ENCODE data around the gene MFAP1. TPM values are rescaled to one million over a fixed set of nuclear protein-coding genes. Genes with fewer than 3 reads are reported as not detected.
"Not testable (repeated sequence)": the region's sequence is repeated elsewhere in the genome, so short reads cannot be mapped to it uniquely, and the experiment has no call there.

The MFAP1 gene
- polyA plus RNA-seq, 1 donor from 2014 or later, result 37.7 TPM

DNA sequence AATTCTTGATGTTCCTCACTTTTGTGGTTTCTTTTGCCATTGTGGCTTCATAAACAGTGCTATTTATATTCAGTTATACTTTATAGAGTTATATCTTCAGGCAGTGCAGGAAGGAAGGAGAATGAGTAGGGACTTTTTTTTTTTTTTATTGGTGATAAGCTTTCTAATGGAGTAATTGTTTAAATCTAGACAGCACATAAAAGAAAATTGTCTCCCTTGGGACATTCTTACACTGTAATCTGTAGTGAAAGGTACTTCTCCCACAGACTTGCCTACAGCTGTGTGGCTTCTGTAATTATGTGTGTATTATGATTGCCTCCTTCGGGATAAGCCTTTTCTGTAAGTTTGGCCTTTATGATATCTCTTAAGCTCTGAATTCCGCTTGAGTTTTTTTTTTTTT lies 43.9 kb upstream of the MFAP1 start:
- Histone ChIP-seq H3K27ac (ENCODE audit: low read length) (no peak overlapping the region), H3K4me2 (ENCODE audit: low read length) (no peak overlapping the region)
- no peak for TF ChIP-seq MXI1 (conservative IDR thresholded peaks at IDR 0.05; ENCODE audit: poor library complexity, severe bottlenecking)
- no peak for TF ChIP-seq POLR2AphosphoS5 (IDR thresholded peaks at IDR 0.05)
- TF ChIP-seq, protein P1, sequence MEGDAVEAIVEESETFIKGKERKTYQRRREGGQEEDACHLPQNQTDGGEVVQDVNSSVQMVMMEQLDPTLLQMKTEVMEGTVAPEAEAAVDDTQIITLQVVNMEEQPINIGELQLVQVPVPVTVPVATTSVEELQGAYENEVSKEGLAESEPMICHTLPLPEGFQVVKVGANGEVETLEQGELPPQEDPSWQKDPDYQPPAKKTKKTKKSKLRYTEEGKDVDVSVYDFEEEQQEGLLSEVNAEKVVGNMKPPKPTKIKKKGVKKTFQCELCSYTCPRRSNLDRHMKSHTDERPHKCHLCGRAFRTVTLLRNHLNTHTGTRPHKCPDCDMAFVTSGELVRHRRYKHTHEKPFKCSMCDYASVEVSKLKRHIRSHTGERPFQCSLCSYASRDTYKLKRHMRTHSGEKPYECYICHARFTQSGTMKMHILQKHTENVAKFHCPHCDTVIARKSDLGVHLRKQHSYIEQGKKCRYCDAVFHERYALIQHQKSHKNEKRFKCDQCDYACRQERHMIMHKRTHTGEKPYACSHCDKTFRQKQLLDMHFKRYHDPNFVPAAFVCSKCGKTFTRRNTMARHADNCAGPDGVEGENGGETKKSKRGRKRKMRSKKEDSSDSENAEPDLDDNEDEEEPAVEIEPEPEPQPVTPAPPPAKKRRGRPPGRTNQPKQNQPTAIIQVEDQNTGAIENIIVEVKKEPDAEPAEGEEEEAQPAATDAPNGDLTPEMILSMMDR (IDR thresholded peaks at IDR 0.05; ENCODE audit: poor library complexity, severe bottlenecking), result no peak
- TF ChIP-seq, protein P2, sequence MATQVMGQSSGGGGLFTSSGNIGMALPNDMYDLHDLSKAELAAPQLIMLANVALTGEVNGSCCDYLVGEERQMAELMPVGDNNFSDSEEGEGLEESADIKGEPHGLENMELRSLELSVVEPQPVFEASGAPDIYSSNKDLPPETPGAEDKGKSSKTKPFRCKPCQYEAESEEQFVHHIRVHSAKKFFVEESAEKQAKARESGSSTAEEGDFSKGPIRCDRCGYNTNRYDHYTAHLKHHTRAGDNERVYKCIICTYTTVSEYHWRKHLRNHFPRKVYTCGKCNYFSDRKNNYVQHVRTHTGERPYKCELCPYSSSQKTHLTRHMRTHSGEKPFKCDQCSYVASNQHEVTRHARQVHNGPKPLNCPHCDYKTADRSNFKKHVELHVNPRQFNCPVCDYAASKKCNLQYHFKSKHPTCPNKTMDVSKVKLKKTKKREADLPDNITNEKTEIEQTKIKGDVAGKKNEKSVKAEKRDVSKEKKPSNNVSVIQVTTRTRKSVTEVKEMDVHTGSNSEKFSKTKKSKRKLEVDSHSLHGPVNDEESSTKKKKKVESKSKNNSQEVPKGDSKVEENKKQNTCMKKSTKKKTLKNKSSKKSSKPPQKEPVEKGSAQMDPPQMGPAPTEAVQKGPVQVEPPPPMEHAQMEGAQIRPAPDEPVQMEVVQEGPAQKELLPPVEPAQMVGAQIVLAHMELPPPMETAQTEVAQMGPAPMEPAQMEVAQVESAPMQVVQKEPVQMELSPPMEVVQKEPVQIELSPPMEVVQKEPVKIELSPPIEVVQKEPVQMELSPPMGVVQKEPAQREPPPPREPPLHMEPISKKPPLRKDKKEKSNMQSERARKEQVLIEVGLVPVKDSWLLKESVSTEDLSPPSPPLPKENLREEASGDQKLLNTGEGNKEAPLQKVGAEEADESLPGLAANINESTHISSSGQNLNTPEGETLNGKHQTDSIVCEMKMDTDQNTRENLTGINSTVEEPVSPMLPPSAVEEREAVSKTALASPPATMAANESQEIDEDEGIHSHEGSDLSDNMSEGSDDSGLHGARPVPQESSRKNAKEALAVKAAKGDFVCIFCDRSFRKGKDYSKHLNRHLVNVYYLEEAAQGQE (IDR thresholded peaks at IDR 0.05; ENCODE audit: borderline replicate concordance), result no peak
- no peak for TF ChIP-seq EZH2 (IDR thresholded peaks at IDR 0.05; ENCODE audit: borderline replicate concordance, insufficient read depth, low read length, poor library complexity, severe bottlenecking)
- no peak for TF ChIP-seq RAD21 (conservative IDR thresholded peaks at IDR 0.05)
- TF ChIP-seq TAF1 (IDR thresholded peaks at IDR 0.05; ENCODE audit: low read depth), result no peak
- TF ChIP-seq SMC3 (conservative IDR thresholded peaks at IDR 0.05; ENCODE audit: poor library complexity), result no peak
- no peak for TF ChIP-seq EP300 (conservative IDR thresholded peaks at IDR 0.05; ENCODE audit: poor library complexity, severe bottlenecking)

DNA sequence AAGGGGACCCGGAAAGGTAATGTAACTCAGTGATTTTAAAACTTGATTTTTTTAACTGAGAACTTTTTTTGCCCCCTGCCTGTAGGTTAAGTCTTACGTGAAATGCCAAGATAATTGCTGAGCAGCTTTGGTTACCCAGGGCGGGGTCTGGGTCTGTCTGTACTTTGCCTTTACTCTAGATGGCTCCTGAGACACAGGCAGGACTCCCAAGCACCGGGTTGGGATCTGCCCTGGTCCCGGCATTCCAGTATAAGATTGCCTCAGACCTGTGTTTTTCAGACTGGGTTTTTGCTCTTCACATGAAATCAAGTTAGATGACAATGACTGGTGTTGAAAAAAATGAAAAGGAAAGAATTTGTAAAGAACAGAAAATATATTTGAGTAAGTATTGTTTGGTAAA lies 42.6 kb upstream of the MFAP1 start:
- Histone ChIP-seq H3K27ac (ENCODE audit: low read length) (no peak overlapping the region), H3K4me3 (ENCODE audit: low read length) (no peak overlapping the region), H2AFZ (ENCODE audit: low read depth, low read length) (no peak overlapping the region), H3F3A (ENCODE audit: insufficient read depth, low read length, poor library complexity, severe bottlenecking) (no peaks in the 10 kb centered on the region), H3K9ac (ENCODE audit: low read length) (no peak overlapping the region), H3K36me3 (ENCODE audit: insufficient read depth, low read length) (no peaks in the 10 kb centered on the region), H3K9me2 (ENCODE audit: insufficient read depth, low read length) (no peaks in the 10 kb centered on the region), H3K9me3 (ENCODE audit: low read length) (no peaks in the 10 kb centered on the region), H3K27me3 (ENCODE audit: insufficient read depth, low read depth, low read length) (no peaks in the 10 kb centered on the region), H3K79me2 (replicated peaks; ENCODE audit: insufficient read depth, low read length) (no peaks in the 10 kb centered on the region), H4K20me1 (ENCODE audit: insufficient read depth) (no peaks in the 10 kb centered on the region), H3K4me2 (ENCODE audit: low read length) (no peak overlapping the region)
- TF ChIP-seq MXI1 (conservative IDR thresholded peaks at IDR 0.05; ENCODE audit: poor library complexity, severe bottlenecking), result no peak
- TF ChIP-seq POLR2AphosphoS5 (IDR thresholded peaks at IDR 0.05), result no peak
- no peak for TF ChIP-seq EZH2 (IDR thresholded peaks at IDR 0.05; ENCODE audit: borderline replicate concordance, insufficient read depth, low read length, poor library complexity, severe bottlenecking)
- no peak for TF ChIP-seq SMC3 (conservative IDR thresholded peaks at IDR 0.05; ENCODE audit: poor library complexity)
- TF ChIP-seq EP300 (conservative IDR thresholded peaks at IDR 0.05; ENCODE audit: poor library complexity, severe bottlenecking), result no peak

More for the DNA sequence above, 43.9 kb upstream of the MFAP1 start:
- H3K36me3 ChIP-seq (ENCODE audit: insufficient read depth, low read length), result no peaks in the 10 kb centered on the region
- H3K4me3 ChIP-seq (ENCODE audit: low read length), result no peak overlapping the region
- no peak overlapping the region for H2AFZ ChIP-seq (ENCODE audit: low read depth, low read length)
- no peaks in the 10 kb centered on the region for H3K27me3 ChIP-seq (ENCODE audit: insufficient read depth, low read depth, low read length)
- H3K79me2 ChIP-seq (replicated peaks; ENCODE audit: insufficient read depth, low read length), result no peaks in the 10 kb centered on the region
- no peaks in the 10 kb centered on the region for H3K9me2 ChIP-seq (ENCODE audit: insufficient read depth, low read length)
- no peaks in the 10 kb centered on the region for H4K20me1 ChIP-seq (ENCODE audit: insufficient read depth)
- no peaks in the 10 kb centered on the region for H3K9me3 ChIP-seq (ENCODE audit: low read length)
- H3K9ac ChIP-seq (ENCODE audit: low read length), result no peak overlapping the region
- H3F3A ChIP-seq (ENCODE audit: insufficient read depth, low read length, poor library complexity, severe bottlenecking), result no peaks in the 10 kb centered on the region

DNA sequence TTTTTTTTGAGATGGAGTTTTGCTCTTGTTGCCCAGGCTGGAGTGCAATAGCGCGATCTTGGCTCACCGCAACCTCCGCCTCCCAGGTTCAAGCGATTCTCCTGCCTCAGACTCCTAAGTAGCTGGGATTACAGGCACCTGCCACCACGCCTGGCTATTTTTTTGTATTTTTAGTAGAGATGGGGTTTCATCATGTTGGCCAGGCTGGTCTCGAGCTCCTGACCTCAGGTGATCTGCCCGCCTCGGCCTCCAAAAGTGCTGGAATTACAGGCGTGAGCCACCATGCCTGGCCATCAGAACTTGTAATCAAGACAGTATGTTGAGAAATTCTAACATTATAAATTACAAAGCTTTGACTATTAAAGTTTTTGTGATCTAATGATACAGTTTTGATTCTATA lies 42.1 kb upstream of the MFAP1 start:
- not testable (repeated sequence) for H3K27me3 ChIP-seq (ENCODE audit: insufficient read depth, low read depth, low read length); H4K20me1 ChIP-seq (ENCODE audit: insufficient read depth); H3K4me2 ChIP-seq (ENCODE audit: low read length); H3K4me3 ChIP-seq (ENCODE audit: low read length); H3K79me2 ChIP-seq (replicated peaks; ENCODE audit: insufficient read depth, low read length); H3F3A ChIP-seq (ENCODE audit: insufficient read depth, low read length, poor library complexity, severe bottlenecking); H2AFZ ChIP-seq (ENCODE audit: low read depth, low read length); H3K9me2 ChIP-seq (ENCODE audit: insufficient read depth, low read length); H3K9me3 ChIP-seq (ENCODE audit: low read length); H3K36me3 ChIP-seq (ENCODE audit: insufficient read depth, low read length); H3K9ac ChIP-seq (ENCODE audit: low read length); H3K27ac ChIP-seq (ENCODE audit: low read length)

Measured in neural cell (in vitro differentiated cells).